ENCODE measurements around the gene SLC22A3. TPM values are rescaled to one million over a fixed set of nuclear protein-coding genes. Genes with fewer than 3 reads are reported as not detected.

The SLC22A3 gene
- total RNA-seq, 1 experiment from 2014 or later: 8.1 TPM

Other genes with a start within 250 kb of the SLC22A3 start
- 4.5 and 5.0 TPM in 2 replicates for gene SLC22A1, start 226.6 kb upstream of the SLC22A3 start, total RNA-seq (2022)
- gene SLC22A2, start 89.6 kb upstream of the SLC22A3 start, total RNA-seq (2022): not detected in 2 replicates